Gastroesophageal sphincter (tissue), 3 donors: ENCODE data around the gene ELOVL6.

Experiments used
- EP300 ChIP-seq: sonication (generic); formaldehyde crosslinking; IDR thresholded peaks from one replicate; pipeline ENCODE4 v1.6.1; 2017; ENCODE audit warnings: antibody characterized with exemption, mild to moderate bottlenecking
- POLR2A ChIP-seq, 2 donors: fragments of 450-650 bp; IDR thresholded peaks; one replicate each; pipeline ENCODE4 v1.6.1; 2017; ENCODE audit warnings: antibody characterized with exemption in 2 of 2, mild to moderate bottlenecking in 2 of 2, moderate library complexity in 1 of 2
- POLR2AphosphoS5 ChIP-seq: sonication (generic); formaldehyde crosslinking; IDR thresholded peaks from one replicate; pipeline ENCODE4 v1.6.1; 2017; ENCODE audit warnings: antibody characterized with exemption
- TF ChIP-seq, protein P1 (sequence below), 4 experiments: fragments of 200-600 bp in 2 of 4; fragments of 450-650 bp in 2 of 4; sonication (generic) in 1 of 4; IDR thresholded peaks; one replicate each; pipeline ENCODE4 v1.5.1; 2017 to 2019; ENCODE audit warnings: antibody characterized with exemption in 4 of 4, mild to moderate bottlenecking in 2 of 4, moderate library complexity in 2 of 4

DNA sequence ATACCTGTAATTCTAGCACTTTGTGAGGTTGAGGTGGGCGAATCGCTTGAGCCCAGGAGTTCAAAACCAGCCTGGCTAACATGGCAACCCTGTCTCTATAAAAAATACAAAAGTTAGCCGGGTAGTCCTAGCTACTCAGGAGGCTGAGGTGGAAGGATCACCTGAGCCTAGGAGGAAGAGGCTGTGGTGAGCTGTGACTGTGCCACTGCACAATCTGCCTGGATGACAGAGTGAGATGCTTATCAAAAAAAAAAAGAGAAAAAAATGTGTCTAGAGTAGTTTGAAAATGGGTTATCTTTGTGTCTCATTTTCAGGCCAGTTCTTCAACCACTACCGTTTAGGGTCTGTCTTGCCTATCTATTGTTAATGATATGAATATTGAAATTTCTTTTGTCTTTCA, 187.6 kb downstream of the ELOVL6 start:
- TF ChIP-seq, protein P1, sequence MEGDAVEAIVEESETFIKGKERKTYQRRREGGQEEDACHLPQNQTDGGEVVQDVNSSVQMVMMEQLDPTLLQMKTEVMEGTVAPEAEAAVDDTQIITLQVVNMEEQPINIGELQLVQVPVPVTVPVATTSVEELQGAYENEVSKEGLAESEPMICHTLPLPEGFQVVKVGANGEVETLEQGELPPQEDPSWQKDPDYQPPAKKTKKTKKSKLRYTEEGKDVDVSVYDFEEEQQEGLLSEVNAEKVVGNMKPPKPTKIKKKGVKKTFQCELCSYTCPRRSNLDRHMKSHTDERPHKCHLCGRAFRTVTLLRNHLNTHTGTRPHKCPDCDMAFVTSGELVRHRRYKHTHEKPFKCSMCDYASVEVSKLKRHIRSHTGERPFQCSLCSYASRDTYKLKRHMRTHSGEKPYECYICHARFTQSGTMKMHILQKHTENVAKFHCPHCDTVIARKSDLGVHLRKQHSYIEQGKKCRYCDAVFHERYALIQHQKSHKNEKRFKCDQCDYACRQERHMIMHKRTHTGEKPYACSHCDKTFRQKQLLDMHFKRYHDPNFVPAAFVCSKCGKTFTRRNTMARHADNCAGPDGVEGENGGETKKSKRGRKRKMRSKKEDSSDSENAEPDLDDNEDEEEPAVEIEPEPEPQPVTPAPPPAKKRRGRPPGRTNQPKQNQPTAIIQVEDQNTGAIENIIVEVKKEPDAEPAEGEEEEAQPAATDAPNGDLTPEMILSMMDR (IDR thresholded peaks at IDR 0.05) = no peak
- TF ChIP-seq POLR2A (IDR thresholded peaks at IDR 0.05) (no peak), EP300 (no peak), POLR2AphosphoS5 (no peak)
